ENCODE data around the gene QRFPR. TPM values are rescaled to one million over a fixed set of nuclear protein-coding genes. Genes with fewer than 3 reads are reported as not detected.

Gene QRFPR
- total RNA-seq, 4 donors from 2014 or later, result 0.82 TPM; not detected in 3

- Histone ChIP-seq H3K27ac (no peak overlapping the region), H3K4me3 (no peak overlapping the region), H3K36me3 (no peaks in the 10 kb centered on the region), H3K27me3 (no peaks in the 10 kb centered on the region), H3K4me1 (no peaks in the 10 kb centered on the region), H3K9me3 (no peaks in the 10 kb centered on the region)
- DNase-seq, result no peak
- TF ChIP-seq POLR2A (IDR thresholded peaks at IDR 0.05), result no peak
- TF ChIP-seq CTCF (IDR thresholded peaks at IDR 0.05), result no peak
- no peak for TF ChIP-seq POLR2AphosphoS5 (IDR thresholded peaks at IDR 0.05)
- no peak for TF ChIP-seq EP300 (IDR thresholded peaks at IDR 0.05; ENCODE audit: low read depth)
- WGBS, 2 donors (ENCODE audit: low coverage in 1 of 2), result 83% methylated on average over 4 of the region's 4 CpGs
- intact Hi-C loops (cut with DNase I; ENCODE audit: low total_unique reads) (no loop called here), in situ Hi-C loops (cut with MboI; ENCODE audit: low pct_ligation_motif_present in 1 of 4, low pct_unique_long_range_greater_than_20kb in 1 of 4, low sequenced_read_pairs in 3 of 4) (no loop called here)
Observed at GRCh38 chr4:121400632-121401031, 19.8 kb upstream of the QRFPR start.

GRCh38 chr4:121397941-121398601, 17.3 kb upstream of the QRFPR start:
- Histone ChIP-seq H3K27ac (peak overlapping the region in 2 of 4 donors; percentile 20 to 25), H3K4me3 (no peak overlapping the region), H3K9me3 (no peaks in the 10 kb centered on the region), H3K36me3 (no peaks in the 10 kb centered on the region), H3K27me3 (no peaks in the 10 kb centered on the region), H3K4me1 (no peaks in the 10 kb centered on the region)
- WGBS, 2 donors (ENCODE audit: low coverage in 1 of 2), result 67% methylated on average over 1 of the region's 1 CpG; no CpG with 5 or more reads in 1 of the 2 donors
- intact Hi-C loops (cut with DNase I; ENCODE audit: low total_unique reads) (no loop called here), in situ Hi-C loops (cut with MboI; ENCODE audit: low pct_ligation_motif_present in 1 of 4, low pct_unique_long_range_greater_than_20kb in 1 of 4, low sequenced_read_pairs in 3 of 4) (no loop called here)
- no peak for TF ChIP-seq POLR2A (IDR thresholded peaks at IDR 0.05)
- TF ChIP-seq POLR2AphosphoS5 (IDR thresholded peaks at IDR 0.05), result peak in 1 of 3 donors; percentile 48
- DNase-seq, result no peak

- in situ Hi-C loops (cut with MboI; ENCODE audit: low pct_ligation_motif_present in 1 of 4, low pct_unique_long_range_greater_than_20kb in 1 of 4, low sequenced_read_pairs in 3 of 4) (no loop called here), intact Hi-C loops (cut with DNase I; ENCODE audit: low total_unique reads) (no loop called here)
- no peaks in the 10 kb centered on the region for H3K9me3 ChIP-seq
- H3K36me3 ChIP-seq, result no peaks in the 10 kb centered on the region
- no peak overlapping the region for H3K4me3 ChIP-seq
- TF ChIP-seq POLR2AphosphoS5 (IDR thresholded peaks at IDR 0.05) (no peak), EP300 (IDR thresholded peaks at IDR 0.05; ENCODE audit: low read depth) (no peak), POLR2A (IDR thresholded peaks at IDR 0.05) (no peak), CTCF (IDR thresholded peaks at IDR 0.05) (no peak)
- WGBS, 2 donors (ENCODE audit: low coverage in 1 of 2), result 54 to 63% methylated on average over 3 of the region's 3 CpGs
- no peaks in the 10 kb centered on the region for H3K4me1 ChIP-seq
- H3K27me3 ChIP-seq, result no peaks in the 10 kb centered on the region
- no peak for DNase-seq
- peak overlapping the region in 2 of 4 donors; percentile 20 to 25 for H3K27ac ChIP-seq
Observed at GRCh38 chr4:121397434-121397833, 16.6 kb upstream of the QRFPR start.

- no peak for DNase-seq
- Histone ChIP-seq H3K4me3 (no peak overlapping the region), H3K27ac (no peak overlapping the region), H3K9me3 (no peaks in the 10 kb centered on the region), H3K36me3 (no peaks in the 10 kb centered on the region), H3K27me3 (no peaks in the 10 kb centered on the region), H3K4me1 (no peaks in the 10 kb centered on the region)
- 48 to 52% methylated on average over 4 to 5 of the region's 5 CpGs for WGBS, 2 donors (ENCODE audit: low coverage in 1 of 2)
- in situ Hi-C loops (cut with MboI; ENCODE audit: low pct_ligation_motif_present in 1 of 4, low pct_unique_long_range_greater_than_20kb in 1 of 4, low sequenced_read_pairs in 3 of 4) (no loop called here), intact Hi-C loops (cut with DNase I; ENCODE audit: low total_unique reads) (no loop called here)
- TF ChIP-seq CTCF (IDR thresholded peaks at IDR 0.05) (no peak), POLR2A (IDR thresholded peaks at IDR 0.05) (no peak), POLR2AphosphoS5 (IDR thresholded peaks at IDR 0.05) (no peak)
Observed at GRCh38 chr4:121392426-121393086, 11.7 kb upstream of the QRFPR start.
